OCI-LY3 (cell line): ENCODE data around the gene THAP8.

Source experiments
- H2AFZ ChIP-seq: fragments of 200-600, 300-600 bp; shearing (Covaris generic); 2 replicates; pipeline ENCODE4 v1.6.0; 2014; ENCODE audit warnings: antibody characterized with exemption, low read depth, low read length
- H3K27ac ChIP-seq: fragments of 200-600, 300-600 bp; sonication (generic); 2 replicates; pipeline ENCODE4 v1.5.1; 2014; ENCODE audit warnings: mild to moderate bottlenecking, low read length, moderate library complexity, mixed read lengths
- H3K27me3 ChIP-seq: fragments of 200-600, 300-600 bp; sonication (generic); 2 replicates; pipeline ENCODE4 v1.6.1; 2014; ENCODE audit warnings: low read depth, low read length, mixed read lengths
- H3K36me3 ChIP-seq: fragments of 200-600, 300-600 bp; sonication (generic); replicated peaks from 2 replicates; pipeline ENCODE3; 2014; ENCODE audit warnings: low read depth, low read length, mixed read lengths
- H3K4me1 ChIP-seq: fragments of 300-600, 200-600 bp; sonication (generic); 2 replicates; pipeline ENCODE4 v1.6.1; 2014; ENCODE audit warnings: low read length, mixed read lengths
- H3K4me2 ChIP-seq: fragments of 200-600, 300-600 bp; sonication (generic); 2 replicates; pipeline ENCODE4 v1.6.1; 2014; ENCODE audit warnings: low read length, mixed read lengths
- H3K4me3 ChIP-seq: fragments of 300-600, 200-600 bp; sonication (generic); 2 replicates; pipeline ENCODE4 v1.5.1; 2014; ENCODE audit warnings: antibody characterized with exemption, mild to moderate bottlenecking, low read length, moderate library complexity
- H3K79me2 ChIP-seq: fragments of 300-600, 200-600 bp; shearing (Covaris generic); 2 replicates; pipeline ENCODE4 v1.6.1; 2014; ENCODE audit warnings: mild to moderate bottlenecking, low read length, mixed read lengths
- H3K9ac ChIP-seq: fragments of 300-600, 200-600 bp; shearing (Covaris generic); 2 replicates; pipeline ENCODE4 v1.6.0; 2014; ENCODE audit warnings: mild to moderate bottlenecking, low read length, moderate library complexity
- H3K9me3 ChIP-seq: fragments of 200-600, 300-600 bp; shearing (Covaris generic); 2 replicates; pipeline ENCODE4 v1.6.1; 2014; ENCODE audit warnings: low read length, mixed read lengths; ENCODE audit not compliant: insufficient read depth
- H4K20me1 ChIP-seq: fragments of 200-600, 300-600 bp; sonication (generic); 2 replicates; pipeline ENCODE4 v1.6.1; 2016; ENCODE audit warnings: low read length, mixed read lengths; ENCODE audit not compliant: insufficient read depth
- CTCF ChIP-seq: fragments of 200-600, 300-600 bp; sonication (generic); IDR thresholded peaks from 2 replicates; pipeline ENCODE4 v1.5.1; 2014; ENCODE audit warnings: antibody characterized with exemption, low read length, low read depth
- EZH2phosphoT487 ChIP-seq: fragments of 200-600 bp; shearing (Covaris generic); IDR thresholded peaks from 2 replicates; pipeline ENCODE4 v1.6.1; 2018; ENCODE audit warnings: antibody characterized with exemption, mixed run types, low read depth

Gene THAP8

GRCh38 chr19:36010402-36010801 is 43.7 kb downstream of the THAP8 start:
- Histone ChIP-seq H3K9ac (no peak overlapping the region), H3K9me3 (no peaks in the 10 kb centered on the region), H4K20me1 (no peaks in the 10 kb centered on the region), H3K79me2 (peaks cover 18% of the 10 kb centered on the region), H3K4me1 (peaks cover 12% of the 10 kb centered on the region), H2AFZ (no peak overlapping the region), H3K4me3 (no peak overlapping the region), H3K4me2 (no peak overlapping the region), H3K27ac (no peak overlapping the region), H3K27me3 (no peaks in the 10 kb centered on the region), H3K36me3 (no peaks in the 10 kb centered on the region)
- TF ChIP-seq CTCF (no peak), EZH2phosphoT487 (no peak)

- H3K36me3 ChIP-seq = no peaks in the 10 kb centered on the region
- no peaks in the 10 kb centered on the region for H3K9me3 ChIP-seq
- no peak overlapping the region for H3K27ac ChIP-seq
- no peaks in the 10 kb centered on the region for H3K27me3 ChIP-seq
- H3K4me3 ChIP-seq = peak overlapping the region; percentile 68
- no peak for TF ChIP-seq EZH2phosphoT487
- no peak for TF ChIP-seq CTCF
- H3K4me1 ChIP-seq = peaks cover 6% of the 10 kb centered on the region
- no peak overlapping the region for H2AFZ ChIP-seq
- H3K9ac ChIP-seq = peak overlapping the region; percentile 43; the same call in 1 of the 2 replicates
- H3K4me2 ChIP-seq = peak overlapping the region; percentile 53
- H3K79me2 ChIP-seq = peaks cover 12% of the 10 kb centered on the region
- H4K20me1 ChIP-seq = no peaks in the 10 kb centered on the region
Measured at GRCh38 chr19:36009633-36010379, 44.3 kb downstream of the THAP8 start.

GRCh38 chr19:36009220-36009619 is 44.9 kb downstream of the THAP8 start:
- Histone ChIP-seq H3K36me3 (no peaks in the 10 kb centered on the region), H3K27ac (no peak overlapping the region), H3K4me3 (peak overlapping the region; percentile 68), H4K20me1 (no peaks in the 10 kb centered on the region), H3K4me1 (peaks cover 6% of the 10 kb centered on the region), H3K9ac (peak overlapping the region; percentile 43; the same call in 1 of the 2 replicates), H2AFZ (no peak overlapping the region), H3K79me2 (peaks cover 8% of the 10 kb centered on the region; the same call in 1 of the 2 replicates), H3K9me3 (no peaks in the 10 kb centered on the region), H3K4me2 (peak overlapping the region; percentile 53), H3K27me3 (no peaks in the 10 kb centered on the region)
- no peak for TF ChIP-seq EZH2phosphoT487
- no peak for TF ChIP-seq CTCF

GRCh38 chr19:36008336-36008978 is 45.6 kb downstream of the THAP8 start, which contains the start of gene SYNE4:
Gene SYNE4, minus strand, starts transcription at chr19:36008813. Its CDS starts 132 bp downstream, at chr19:36008681.
- peaks cover 5% of the 10 kb centered on the region; the same call in 1 of the 2 replicates for H3K79me2 ChIP-seq
- TF ChIP-seq EZH2phosphoT487 (no peak), CTCF (no peak)
- peaks cover 5% of the 10 kb centered on the region for H3K4me1 ChIP-seq
- no peak within 1 kb of the TSS for H2AFZ ChIP-seq
- no peaks in the 10 kb centered on the region for H3K27me3 ChIP-seq
- H3K36me3 ChIP-seq = no peaks in the 10 kb centered on the region
- no peak within 1 kb of the TSS for H3K27ac ChIP-seq
- peak within 1 kb of the TSS; percentile 68 for H3K4me3 ChIP-seq
- H3K9ac ChIP-seq = peak within 1 kb of the TSS; percentile 43; the same call in 1 of the 2 replicates
- H3K9me3 ChIP-seq = no peaks in the 10 kb centered on the region
- no peaks in the 10 kb centered on the region for H4K20me1 ChIP-seq
- H3K4me2 ChIP-seq = peak within 1 kb of the TSS; percentile 53
